Mesenchymal stem cell (in vitro differentiated cells and primary cell): ENCODE results near the gene VDAC2.
A peak's percentile ranks its signal among the peaks of the same experiment; 100 is the strongest.

Experiments used
- DNase-seq: peaks from one replicate; pipeline ENCODE4 v3.0.0-alpha.2; 2013
- H2AFZ ChIP-seq: one replicate; pipeline ENCODE4 v1.6.1; 2013; ENCODE audit warnings: low read depth, mild to moderate bottlenecking, control low read depth, inconsistent platforms, low read length, moderate library complexity
- H2AK5ac ChIP-seq: 2 replicates; pipeline ENCODE4 v1.6.1; 2013; ENCODE audit warnings: low read length, moderate library complexity, mild to moderate bottlenecking, inconsistent platforms; ENCODE audit not compliant: severe bottlenecking
- H2BK120ac ChIP-seq: one replicate; pipeline ENCODE4 v1.6.1; 2013; ENCODE audit warnings: low read depth, mild to moderate bottlenecking, inconsistent platforms, low read length, moderate library complexity
- H2BK12ac ChIP-seq, 2 experiments: one replicate each; pipeline ENCODE4 v1.6.1; 2013; ENCODE audit warnings: inconsistent platforms in 2 of 2, low read length in 2 of 2, mild to moderate bottlenecking in 2 of 2, moderate library complexity in 2 of 2, control low read depth in 1 of 2
- H2BK15ac ChIP-seq: one replicate; pipeline ENCODE4 v1.6.1; 2013; ENCODE audit warnings: mild to moderate bottlenecking, low read depth, inconsistent platforms; ENCODE audit not compliant: poor library complexity, severe bottlenecking
- H2BK5ac ChIP-seq: 2 replicates; pipeline ENCODE4 v1.6.1; 2013; ENCODE audit warnings: low read depth, mild to moderate bottlenecking, low read length, control low read depth, inconsistent platforms; ENCODE audit not compliant: poor library complexity, severe bottlenecking
- H3K14ac ChIP-seq, 2 experiments: one replicate each; pipeline ENCODE4 v1.6.1; 2013; ENCODE audit warnings: inconsistent platforms in 2 of 2, low read length in 2 of 2, control low read depth in 1 of 2, mild to moderate bottlenecking in 1 of 2, moderate library complexity in 1 of 2
- H3K18ac ChIP-seq, 2 experiments: one replicate each; pipeline ENCODE4 v1.6.1; 2013; ENCODE audit warnings: inconsistent platforms in 2 of 2, low read length in 2 of 2, control low read depth in 1 of 2, low read depth in 1 of 2, mild to moderate bottlenecking in 1 of 2
- H3K23ac ChIP-seq, 2 experiments: one replicate each; pipeline ENCODE4 v1.6.1; 2013; ENCODE audit warnings: inconsistent platforms in 2 of 2, low read length in 2 of 2, mild to moderate bottlenecking in 2 of 2, moderate library complexity in 2 of 2, control low read depth in 1 of 2
- H3K27ac ChIP-seq: 2 replicates; pipeline ENCODE4 v1.5.1; 2013; ENCODE audit warnings: mild to moderate bottlenecking, moderate library complexity, low read length, control low read depth, inconsistent platforms; ENCODE audit not compliant: poor library complexity, severe bottlenecking
- H3K27me3 ChIP-seq, 2 experiments: 2 replicates each; pipeline versions ENCODE4 v1.6.1 to v1.7.0; 2013; ENCODE audit warnings: low read length in 2 of 2, mild to moderate bottlenecking in 2 of 2, moderate library complexity in 2 of 2, control low read depth in 1 of 2, inconsistent platforms in 1 of 2; ENCODE audit not compliant: control insufficient read depth in 1 of 2, insufficient read depth in 1 of 2
- H3K36me3 ChIP-seq, 2 experiments: 2 replicates each; pipeline versions ENCODE4 v1.6.1 to v1.7.0; 2013; ENCODE audit warnings: low read length in 2 of 2, control low read depth in 1 of 2, inconsistent platforms in 1 of 2, low read depth in 1 of 2, mild to moderate bottlenecking in 1 of 2; ENCODE audit not compliant: insufficient read depth in 2 of 2, control insufficient read depth in 1 of 2
- H3K4ac ChIP-seq, 2 experiments: one replicate each; pipeline ENCODE4 v1.6.1; 2013; ENCODE audit warnings: inconsistent platforms in 2 of 2, low read length in 2 of 2, mild to moderate bottlenecking in 2 of 2, moderate library complexity in 2 of 2, control low read depth in 1 of 2, low read depth in 1 of 2
- H3K4me1 ChIP-seq: 2 replicates; pipeline ENCODE4 v1.6.1; 2013; ENCODE audit warnings: low read depth, low read length, control low read depth; ENCODE audit not compliant: control insufficient read depth, insufficient read depth
- H3K4me2 ChIP-seq: 2 replicates; pipeline ENCODE4 v1.6.1; 2013; ENCODE audit warnings: low read length, mild to moderate bottlenecking, inconsistent platforms; ENCODE audit not compliant: poor library complexity, severe bottlenecking
- H3K4me3 ChIP-seq, 2 experiments: 2 replicates each; pipeline versions ENCODE4 v1.5.1 to v1.7.0; 2013; ENCODE audit warnings: low read length in 2 of 2, mild to moderate bottlenecking in 2 of 2, control low read depth in 1 of 2, low read depth in 1 of 2; ENCODE audit not compliant: insufficient read depth in 1 of 2
- H3K79me1 ChIP-seq: replicated peaks from 2 replicates; pipeline ENCODE4 v1.6.1; 2013; ENCODE audit warnings: mild to moderate bottlenecking, control low read depth, low read length, inconsistent platforms; ENCODE audit not compliant: poor library complexity, severe bottlenecking
- H3K9ac ChIP-seq: 2 replicates; pipeline ENCODE4 v1.7.0; 2013; ENCODE audit warnings: mild to moderate bottlenecking, low read length, moderate library complexity
- H3K9me3 ChIP-seq: 2 replicates; pipeline ENCODE4 v1.7.0; 2013; ENCODE audit warnings: mild to moderate bottlenecking, low read length; ENCODE audit not compliant: control insufficient read depth
- H4K8ac ChIP-seq: one replicate; pipeline ENCODE4 v1.6.1; 2013; ENCODE audit warnings: inconsistent platforms, mild to moderate bottlenecking, low read length, moderate library complexity
- H4K91ac ChIP-seq: one replicate; pipeline ENCODE4 v1.6.1; 2013; ENCODE audit warnings: mild to moderate bottlenecking, low read length, inconsistent platforms
- WGBS: methylation state at CpG from one replicate; pipeline ENCODE4 v1.1.7; 2013; ENCODE audit warnings: mixed read lengths; 5-methylcytosine and 5-hydroxymethylcytosine counted together

VDAC2 gene

GRCh38 chr10:75245354-75246250 lies 35.0 kb downstream of the VDAC2 start:
- Histone ChIP-seq H3K23ac (no peak overlapping the region), H3K4ac (no peak overlapping the region), H3K27me3 (peaks cover 0 to 45% of the 10 kb centered on the region in 2 experiments), H3K79me1 (no peaks in the 10 kb centered on the region), H4K91ac (peak overlapping the region; percentile 70), H3K27ac (no peak overlapping the region), H3K4me3 (no peak overlapping the region), H2BK12ac (no peak overlapping the region), H2BK15ac (no peak overlapping the region), H3K9me3 (no peaks in the 10 kb centered on the region), H2AFZ (no peak overlapping the region), H2AK5ac (no peak overlapping the region), H2BK5ac (no peak overlapping the region), H3K36me3 (no peaks in the 10 kb centered on the region), H3K9ac (no peak overlapping the region), H3K4me1 (no peaks in the 10 kb centered on the region), H3K4me2 (no peak overlapping the region), H3K18ac (peak overlapping the region in 1 of 2 experiments; percentile 28), H3K14ac (peak overlapping the region in 1 of 2 experiments; percentile 23), H2BK120ac (no peak overlapping the region), H4K8ac (no peak overlapping the region)
- DNase-seq, result no peak
- WGBS, result 78% methylated on average over 10 of the region's 10 CpGs

- Histone ChIP-seq H2BK5ac (no peak overlapping the region), H3K4me3 (no peak overlapping the region), H2AFZ (no peak overlapping the region), H2AK5ac (no peak overlapping the region), H2BK12ac (no peak overlapping the region), H3K4me1 (no peaks in the 10 kb centered on the region), H3K4me2 (no peak overlapping the region), H3K23ac (no peak overlapping the region), H3K9ac (no peak overlapping the region), H4K8ac (no peak overlapping the region), H2BK15ac (no peak overlapping the region), H3K14ac (no peak overlapping the region), H4K91ac (no peak overlapping the region), H3K36me3 (no peaks in the 10 kb centered on the region), H3K18ac (no peak overlapping the region), H3K79me1 (no peaks in the 10 kb centered on the region), H3K27ac (no peak overlapping the region), H2BK120ac (no peak overlapping the region), H3K4ac (no peak overlapping the region), H3K9me3 (no peaks in the 10 kb centered on the region), H3K27me3 (peaks cover 0 to 45% of the 10 kb centered on the region in 2 experiments)
- WGBS, result 86% methylated on average over 6 of the region's 6 CpGs
- DNase-seq, result no peak
Measured at GRCh38 chr10:75246506-75246905, 35.9 kb downstream of the VDAC2 start.

- no peak for DNase-seq
- no peak overlapping the region for H2BK12ac ChIP-seq
- 92% methylated on average over 5 of the region's 5 CpGs for WGBS
Measured at GRCh38 chr10:75247797-75248196, 37.2 kb downstream of the VDAC2 start.

GRCh38 chr10:75250934-75251333 lies 40.3 kb downstream of the VDAC2 start:
- H2BK5ac ChIP-seq, result no peak overlapping the region
- WGBS, result 92% methylated on average over 2 of the region's 3 CpGs
- DNase-seq, result no peak
- no peak overlapping the region for H2BK120ac ChIP-seq
- H3K4me2 ChIP-seq, result no peak overlapping the region
- H3K9ac ChIP-seq, result no peak overlapping the region
- H2BK15ac ChIP-seq, result peak overlapping the region; percentile 56
- peaks cover 0 to 15% of the 10 kb centered on the region in 2 experiments for H3K27me3 ChIP-seq
- H3K23ac ChIP-seq, result no peak overlapping the region
- H2BK12ac ChIP-seq, result no peak overlapping the region
- H3K27ac ChIP-seq, result no peak overlapping the region
- peaks cover 23% of the 10 kb centered on the region for H3K9me3 ChIP-seq
- no peak overlapping the region for H3K18ac ChIP-seq
- H4K91ac ChIP-seq, result no peak overlapping the region
- H3K79me1 ChIP-seq, result no peaks in the 10 kb centered on the region
- no peak overlapping the region for H3K14ac ChIP-seq
- H2AK5ac ChIP-seq, result no peak overlapping the region
- no peak overlapping the region for H4K8ac ChIP-seq
- no peaks in the 10 kb centered on the region for H3K36me3 ChIP-seq
- H3K4me1 ChIP-seq, result no peaks in the 10 kb centered on the region
- no peak overlapping the region for H3K4me3 ChIP-seq
- no peak overlapping the region for H3K4ac ChIP-seq
- no peak overlapping the region for H2AFZ ChIP-seq

More at GRCh38 chr10:75247797-75248196, 37.2 kb downstream of the VDAC2 start:
- H3K18ac ChIP-seq, result no peak overlapping the region
- no peak overlapping the region for H3K9ac ChIP-seq
- no peak overlapping the region for H2BK120ac ChIP-seq
- no peak overlapping the region for H2AK5ac ChIP-seq
- H3K23ac ChIP-seq, result no peak overlapping the region
- H3K4me2 ChIP-seq, result no peak overlapping the region
- no peak overlapping the region for H3K27ac ChIP-seq
- H3K9me3 ChIP-seq, result peaks cover 5% of the 10 kb centered on the region
- no peak overlapping the region for H4K91ac ChIP-seq
- no peak overlapping the region for H4K8ac ChIP-seq
- no peak overlapping the region for H2AFZ ChIP-seq
- H2BK5ac ChIP-seq, result no peak overlapping the region
- H3K36me3 ChIP-seq, result no peaks in the 10 kb centered on the region
- no peak overlapping the region for H2BK15ac ChIP-seq
- no peak overlapping the region for H3K4ac ChIP-seq
- no peak overlapping the region for H3K4me3 ChIP-seq
- no peaks in the 10 kb centered on the region for H3K4me1 ChIP-seq
- peaks cover 0 to 42% of the 10 kb centered on the region in 2 experiments for H3K27me3 ChIP-seq
- no peaks in the 10 kb centered on the region for H3K79me1 ChIP-seq
- no peak overlapping the region for H3K14ac ChIP-seq
